HG02943 (cell line): Measurements from ENCODE around the gene BABAM2.
"Not testable (repeated sequence)": the region's sequence is repeated elsewhere in the genome, so short reads cannot be mapped to it uniquely, and the experiment has no call there.

Experiments used
- ATAC-seq: cut with Tn5 transposase; IDR thresholded peaks from one replicate; pipeline ENCODE4 v1.9.1; 2021; ENCODE audit warnings: mild to moderate bottlenecking, low read depth, moderate library complexity; ENCODE audit not compliant: unreplicated experiment

The BABAM2 gene

GRCh38 chr2:28335265-28335664 is 444.7 kb downstream of the BABAM2 start:
- ATAC-seq: not testable (repeated sequence)

GRCh38 chr2:28335666-28336065 is 445.1 kb downstream of the BABAM2 start:
- ATAC-seq: no peak

- ATAC-seq: no peak
Observed at GRCh38 chr2:28336264-28336980, 445.9 kb downstream of the BABAM2 start.

GRCh38 chr2:28336982-28337627 is 446.6 kb downstream of the BABAM2 start:
- ATAC-seq: no peak

GRCh38 chr2:28338046-28338817 is 447.7 kb downstream of the BABAM2 start:
- no peak for ATAC-seq

- no peak for ATAC-seq
Observed at GRCh38 chr2:28338831-28339321, 448.3 kb downstream of the BABAM2 start.

- no peak for ATAC-seq
Observed at GRCh38 chr2:28339516-28340175, 449.1 kb downstream of the BABAM2 start.

GRCh38 chr2:28340312-28341202 is 450.0 kb downstream of the BABAM2 start:
- no peak for ATAC-seq

GRCh38 chr2:28341208-28341891 is 450.8 kb downstream of the BABAM2 start:
- no peak for ATAC-seq

- ATAC-seq: no peak
Observed at GRCh38 chr2:28342081-28342967, 451.8 kb downstream of the BABAM2 start.

- ATAC-seq: no peak
Observed at GRCh38 chr2:28343184-28343942, 452.8 kb downstream of the BABAM2 start.

GRCh38 chr2:28343971-28344715 is 453.6 kb downstream of the BABAM2 start:
- ATAC-seq: no peak

- ATAC-seq: no peak
Observed at GRCh38 chr2:28344756-28345373, 454.3 kb downstream of the BABAM2 start.

GRCh38 chr2:28345619-28346018 is 455.1 kb downstream of the BABAM2 start:
- no peak for ATAC-seq

GRCh38 chr2:28346587-28346986 is 456.1 kb downstream of the BABAM2 start:
- ATAC-seq: no peak

GRCh38 chr2:28347193-28347592 is 456.7 kb downstream of the BABAM2 start:
- ATAC-seq: no peak
